K562 (cell line): ENCODE measurements around the gene NRCAM. TPM values are rescaled to one million over a fixed set of nuclear protein-coding genes. Genes with fewer than 3 reads are reported as not detected.

ENCODE experiments used
- CHD1 ChIP-seq: fragments of 200-600 bp; sonication (generic); IDR thresholded peaks from one replicate; pipeline ENCODE4 v1.6.1; 2012; ENCODE audit warnings: mild to moderate bottlenecking, moderate library complexity, low read length, inconsistent platforms
- CREB1 ChIP-seq, 2 experiments: sonication (generic) in 1 of 2; formaldehyde crosslinking in 1 of 2; IDR thresholded peaks; 2 replicates each; pipeline versions ENCODE4 v1.6.1 to v1.8.0; 2012 to 2022; ENCODE audit warnings: inconsistent platforms in 1 of 2, mild to moderate bottlenecking in 1 of 2, missing genetic modification reagents in 1 of 2, moderate library complexity in 1 of 2
- DACH1 ChIP-seq: fragments of 450-650 bp; IDR thresholded peaks from 2 replicates; pipeline ENCODE4 v1.6.1; 2018; ENCODE audit not compliant: partially characterized antibody
- EHMT2 ChIP-seq: fragments of 450-650 bp; IDR thresholded peaks from 2 replicates; pipeline ENCODE4 v1.6.1; 2018; ENCODE audit warnings: antibody characterized with exemption
- HDAC3 ChIP-seq: fragments of 450-650 bp; IDR thresholded peaks from 2 replicates; pipeline ENCODE4 v1.6.1; 2018; ENCODE audit warnings: borderline replicate concordance, mild to moderate bottlenecking, moderate library complexity; ENCODE audit not compliant: partially characterized antibody
- MIER1 ChIP-seq: fragments of 450-650 bp; IDR thresholded peaks from 2 replicates; pipeline ENCODE4 v1.6.1; 2016; ENCODE audit warnings: antibody characterized with exemption, mild to moderate bottlenecking, low read depth
- SMAD4 ChIP-seq: fragments of 250-450 bp; sonication (Bioruptor Pico); conservative IDR thresholded peaks from 2 replicates; pipeline ENCODE4 v1.8.0; 2021; ENCODE audit warnings: inconsistent platforms, mild to moderate bottlenecking, moderate library complexity
- SMARCA4 ChIP-seq: fragments of 450-650 bp; IDR thresholded peaks from 2 replicates; pipeline ENCODE4 v1.6.1; 2016
- SMARCB1 ChIP-seq: IDR thresholded peaks from 2 replicates; pipeline ENCODE4 v1.6.1; 2011; ENCODE audit warnings: improper control_type of control experiment, low read depth; ENCODE audit not compliant: insufficient read length
- SMARCE1 ChIP-seq: fragments of 450-650 bp; IDR thresholded peaks from 2 replicates; pipeline ENCODE4 v1.7.1; 2016; ENCODE audit warnings: mild to moderate bottlenecking
- TCF7 ChIP-seq: sonication (generic); IDR thresholded peaks from 2 replicates; pipeline ENCODE4 v1.6.1; 2016; ENCODE audit warnings: antibody characterized with exemption, borderline replicate concordance
- TGIF2 ChIP-seq: sonication (generic); formaldehyde crosslinking; IDR thresholded peaks from 2 replicates; pipeline ENCODE4 v1.8.1; 2022; ENCODE audit warnings: mild to moderate bottlenecking, missing genetic modification reagents, moderate library complexity
- ZNF12 ChIP-seq: sonication (generic); formaldehyde crosslinking; IDR thresholded peaks from 2 replicates; pipeline ENCODE4 v1.4.0; 2020; ENCODE audit warnings: mild to moderate bottlenecking, missing genetic modification reagents
- ZNF165 ChIP-seq: fragments of 250-450 bp; sonication (Bioruptor Pico); IDR thresholded peaks from 2 replicates; pipeline ENCODE4 v1.4.0; 2020; ENCODE audit warnings: borderline replicate concordance
- polyA plus RNA-seq, 8 experiments: library from polyadenylated mRNA; depleted of rRNA in 4 of 8; stranded (reverse) in 5 of 8; unstranded in 3 of 8; fragments of >200 nt; fragmentation: Nextera tagmentation in 2 of 8; fragmentation: Illumina TruSeq in 1 of 8; extraction: Ambion mirVana in 2 of 8; extraction: Trizol in 1 of 8; gene quantifications; 2 replicates each; pipeline versions ENCODE4 v1.2.1 to v1.2.3, GENCODE V29; 2011 to 2014; ENCODE audit warnings: inconsistent platforms in 1 of 8, missing spikeins in 1 of 8
- total RNA-seq, 7 experiments: library from RNA; depleted of rRNA in 6 of 7; stranded (reverse); fragments of >200 nt in 6 of 7; fragmentation: Illumina TruSeq in 2 of 7; extraction: Trizol in 2 of 7; gene quantifications; 2 replicates each; pipeline versions ENCODE4 v1.2.1 to v1.2.3, GENCODE V29; 2011 to 2021; ENCODE audit warnings: low replicate concordance in 1 of 7
- TF ChIP-seq, protein P1 (sequence below), 3 experiments: fragments of 200-800 bp in 1 of 3; fragments of 250-450 bp in 1 of 3; fragments of 450-650 bp in 1 of 3; sonication (Bioruptor Pico) in 1 of 3; sonication (Bioruptor generic) in 1 of 3; formaldehyde crosslinking in 1 of 3; IDR thresholded peaks; 2 replicates each; pipeline versions ENCODE4 v1.6.1 to v1.8.0; 2016 to 2022; ENCODE audit warnings: mild to moderate bottlenecking in 2 of 3, missing genetic modification characterization in 2 of 3, missing compliant biosample characterization in 1 of 3, moderate library complexity in 1 of 3
- TF ChIP-seq, protein P2 (sequence below): fragments of 200-800 bp; sonication (Bioruptor generic); IDR thresholded peaks from 2 replicates; pipeline ENCODE4 v1.6.1; 2016; ENCODE audit warnings: missing genetic modification characterization, missing compliant biosample characterization
- TF ChIP-seq, protein P3 (sequence below): fragments of 450-650 bp; IDR thresholded peaks from 2 replicates; pipeline ENCODE4 v1.6.1; 2016; ENCODE audit warnings: borderline replicate concordance

The NRCAM gene
- total and polyA plus RNA-seq, 9 of the 15 experiments (the other 6 are each of a cell fraction or from before 2014, with no cell fraction given): 0.03 to 0.54 (median 0.12) TPM; not detected in 1

DNA sequence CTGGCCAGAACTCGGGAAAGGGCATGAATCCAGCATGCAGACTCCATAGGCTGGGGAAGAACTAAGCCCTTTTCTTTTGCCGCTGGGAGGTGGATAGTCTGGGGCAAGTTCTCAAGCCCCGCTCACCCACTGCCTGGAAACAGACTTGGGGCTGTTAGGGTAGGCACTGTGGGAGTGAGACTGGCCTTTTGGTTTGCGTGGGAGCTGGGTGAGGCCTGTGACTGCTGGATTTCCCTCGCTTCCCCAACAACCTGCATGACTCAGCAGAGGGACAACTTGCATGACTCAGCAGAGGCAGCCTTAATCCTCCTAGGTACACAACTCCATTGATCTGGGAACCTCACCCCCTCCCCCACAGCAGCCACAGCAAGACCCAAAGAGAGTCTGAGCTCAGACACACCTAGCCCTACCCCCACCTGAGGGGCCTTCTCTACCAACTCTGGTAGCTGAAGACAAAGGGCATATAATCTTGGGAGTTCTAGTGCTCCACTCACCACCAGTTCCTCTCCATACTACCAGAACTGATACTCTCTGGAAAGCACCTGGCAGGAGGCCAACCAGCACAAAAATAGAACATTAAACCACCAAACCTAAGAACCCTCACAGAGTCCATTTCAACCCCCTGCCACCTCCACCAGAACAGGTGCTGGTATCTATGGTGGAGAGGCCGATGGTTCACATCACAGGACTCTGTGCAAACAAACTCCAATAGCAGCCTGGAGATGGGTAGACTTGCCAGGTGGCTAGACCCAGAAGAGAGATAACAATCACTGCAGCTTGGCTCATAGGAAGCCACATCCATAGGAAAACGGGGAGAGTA lies 244.6 kb downstream of the NRCAM start (continued):
- TF ChIP-seq, protein P1, sequence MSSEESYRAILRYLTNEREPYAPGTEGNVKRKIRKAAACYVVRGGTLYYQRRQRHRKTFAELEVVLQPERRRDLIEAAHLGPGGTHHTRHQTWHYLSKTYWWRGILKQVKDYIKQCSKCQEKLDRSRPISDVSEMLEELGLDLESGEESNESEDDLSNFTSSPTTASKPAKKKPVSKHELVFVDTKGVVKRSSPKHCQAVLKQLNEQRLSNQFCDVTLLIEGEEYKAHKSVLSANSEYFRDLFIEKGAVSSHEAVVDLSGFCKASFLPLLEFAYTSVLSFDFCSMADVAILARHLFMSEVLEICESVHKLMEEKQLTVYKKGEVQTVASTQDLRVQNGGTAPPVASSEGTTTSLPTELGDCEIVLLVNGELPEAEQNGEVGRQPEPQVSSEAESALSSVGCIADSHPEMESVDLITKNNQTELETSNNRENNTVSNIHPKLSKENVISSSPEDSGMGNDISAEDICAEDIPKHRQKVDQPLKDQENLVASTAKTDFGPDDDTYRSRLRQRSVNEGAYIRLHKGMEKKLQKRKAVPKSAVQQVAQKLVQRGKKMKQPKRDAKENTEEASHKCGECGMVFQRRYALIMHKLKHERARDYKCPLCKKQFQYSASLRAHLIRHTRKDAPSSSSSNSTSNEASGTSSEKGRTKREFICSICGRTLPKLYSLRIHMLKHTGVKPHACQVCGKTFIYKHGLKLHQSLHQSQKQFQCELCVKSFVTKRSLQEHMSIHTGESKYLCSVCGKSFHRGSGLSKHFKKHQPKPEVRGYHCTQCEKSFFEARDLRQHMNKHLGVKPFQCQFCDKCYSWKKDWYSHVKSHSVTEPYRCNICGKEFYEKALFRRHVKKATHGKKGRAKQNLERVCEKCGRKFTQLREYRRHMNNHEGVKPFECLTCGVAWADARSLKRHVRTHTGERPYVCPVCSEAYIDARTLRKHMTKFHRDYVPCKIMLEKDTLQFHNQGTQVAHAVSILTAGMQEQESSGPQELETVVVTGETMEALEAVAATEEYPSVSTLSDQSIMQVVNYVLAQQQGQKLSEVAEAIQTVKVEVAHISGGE (CRISPR knock-in tag; IDR thresholded peaks at IDR 0.05): no peak
- peak; percentile 52 for TF ChIP-seq DACH1
- TF ChIP-seq SMARCB1: no peak
- peak; percentile 33 for TF ChIP-seq HDAC3
- peak; percentile 85 for TF ChIP-seq EHMT2
- TF ChIP-seq SMAD4 (CRISPR knock-in tag): peak; percentile 78
- no peak for TF ChIP-seq TCF7
- TF ChIP-seq CREB1 (IDR thresholded peaks at IDR 0.05): peak; percentile 46
- TF ChIP-seq CREB1 (CRISPR knock-in tag; IDR thresholded peaks at IDR 0.05): peak; percentile 18; the same call in 1 of the 2 replicates
- TF ChIP-seq ZNF165: no peak
- TF ChIP-seq TGIF2 (CRISPR knock-in tag): no peak
- TF ChIP-seq MIER1: peak; percentile 48; the same call in 1 of the 2 replicates
- TF ChIP-seq, protein P2, sequence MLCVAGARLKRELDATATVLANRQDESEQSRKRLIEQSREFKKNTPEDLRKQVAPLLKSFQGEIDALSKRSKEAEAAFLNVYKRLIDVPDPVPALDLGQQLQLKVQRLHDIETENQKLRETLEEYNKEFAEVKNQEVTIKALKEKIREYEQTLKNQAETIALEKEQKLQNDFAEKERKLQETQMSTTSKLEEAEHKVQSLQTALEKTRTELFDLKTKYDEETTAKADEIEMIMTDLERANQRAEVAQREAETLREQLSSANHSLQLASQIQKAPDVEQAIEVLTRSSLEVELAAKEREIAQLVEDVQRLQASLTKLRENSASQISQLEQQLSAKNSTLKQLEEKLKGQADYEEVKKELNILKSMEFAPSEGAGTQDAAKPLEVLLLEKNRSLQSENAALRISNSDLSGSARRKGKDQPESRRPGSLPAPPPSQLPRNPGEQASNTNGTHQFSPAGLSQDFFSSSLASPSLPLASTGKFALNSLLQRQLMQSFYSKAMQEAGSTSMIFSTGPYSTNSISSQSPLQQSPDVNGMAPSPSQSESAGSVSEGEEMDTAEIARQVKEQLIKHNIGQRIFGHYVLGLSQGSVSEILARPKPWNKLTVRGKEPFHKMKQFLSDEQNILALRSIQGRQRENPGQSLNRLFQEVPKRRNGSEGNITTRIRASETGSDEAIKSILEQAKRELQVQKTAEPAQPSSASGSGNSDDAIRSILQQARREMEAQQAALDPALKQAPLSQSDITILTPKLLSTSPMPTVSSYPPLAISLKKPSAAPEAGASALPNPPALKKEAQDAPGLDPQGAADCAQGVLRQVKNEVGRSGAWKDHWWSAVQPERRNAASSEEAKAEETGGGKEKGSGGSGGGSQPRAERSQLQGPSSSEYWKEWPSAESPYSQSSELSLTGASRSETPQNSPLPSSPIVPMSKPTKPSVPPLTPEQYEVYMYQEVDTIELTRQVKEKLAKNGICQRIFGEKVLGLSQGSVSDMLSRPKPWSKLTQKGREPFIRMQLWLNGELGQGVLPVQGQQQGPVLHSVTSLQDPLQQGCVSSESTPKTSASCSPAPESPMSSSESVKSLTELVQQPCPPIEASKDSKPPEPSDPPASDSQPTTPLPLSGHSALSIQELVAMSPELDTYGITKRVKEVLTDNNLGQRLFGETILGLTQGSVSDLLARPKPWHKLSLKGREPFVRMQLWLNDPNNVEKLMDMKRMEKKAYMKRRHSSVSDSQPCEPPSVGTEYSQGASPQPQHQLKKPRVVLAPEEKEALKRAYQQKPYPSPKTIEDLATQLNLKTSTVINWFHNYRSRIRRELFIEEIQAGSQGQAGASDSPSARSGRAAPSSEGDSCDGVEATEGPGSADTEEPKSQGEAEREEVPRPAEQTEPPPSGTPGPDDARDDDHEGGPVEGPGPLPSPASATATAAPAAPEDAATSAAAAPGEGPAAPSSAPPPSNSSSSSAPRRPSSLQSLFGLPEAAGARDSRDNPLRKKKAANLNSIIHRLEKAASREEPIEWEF: no peak
- no peak for TF ChIP-seq ZNF12 (CRISPR knock-in tag)
- peak; percentile 94 for TF ChIP-seq SMARCE1
- peak; percentile 86 for TF ChIP-seq SMARCA4
- no peak for TF ChIP-seq CHD1
- TF ChIP-seq, protein P3, sequence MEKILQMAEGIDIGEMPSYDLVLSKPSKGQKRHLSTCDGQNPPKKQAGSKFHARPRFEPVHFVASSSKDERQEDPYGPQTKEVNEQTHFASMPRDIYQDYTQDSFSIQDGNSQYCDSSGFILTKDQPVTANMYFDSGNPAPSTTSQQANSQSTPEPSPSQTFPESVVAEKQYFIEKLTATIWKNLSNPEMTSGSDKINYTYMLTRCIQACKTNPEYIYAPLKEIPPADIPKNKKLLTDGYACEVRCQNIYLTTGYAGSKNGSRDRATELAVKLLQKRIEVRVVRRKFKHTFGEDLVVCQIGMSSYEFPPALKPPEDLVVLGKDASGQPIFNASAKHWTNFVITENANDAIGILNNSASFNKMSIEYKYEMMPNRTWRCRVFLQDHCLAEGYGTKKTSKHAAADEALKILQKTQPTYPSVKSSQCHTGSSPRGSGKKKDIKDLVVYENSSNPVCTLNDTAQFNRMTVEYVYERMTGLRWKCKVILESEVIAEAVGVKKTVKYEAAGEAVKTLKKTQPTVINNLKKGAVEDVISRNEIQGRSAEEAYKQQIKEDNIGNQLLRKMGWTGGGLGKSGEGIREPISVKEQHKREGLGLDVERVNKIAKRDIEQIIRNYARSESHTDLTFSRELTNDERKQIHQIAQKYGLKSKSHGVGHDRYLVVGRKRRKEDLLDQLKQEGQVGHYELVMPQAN: no peak
